CD4-positive, alpha-beta T cell (primary cell): Measurements from ENCODE around the gene RERE. TPM values are rescaled to one million over a fixed set of nuclear protein-coding genes. Genes with fewer than 3 reads are reported as not detected.

Experiments used
- ATAC-seq: fragments of 200-7000 bp; cut with Tn5 transposase; one replicate; pipeline ENCODE4 v1.10.0; 2022; ENCODE audit warnings: mild to moderate bottlenecking; ENCODE audit not compliant: poor library complexity
- CTCF ChIA-PET: fragments of 350-600 bp; sonication (Branson Sonifier 250); formaldehyde crosslinking; loops from one replicate; lab custom pipeline; 2021; ENCODE audit warnings: antibody characterized with exemption, inconsistent platforms; lab: Charles Lee
- POLR2A ChIA-PET: fragments of 350-600 bp; sonication (Branson Sonifier 250); formaldehyde crosslinking; loops from one replicate; lab custom pipeline; 2021; ENCODE audit warnings: antibody characterized with exemption, inconsistent platforms; lab: Charles Lee
- DNase-seq, 14 experiments: peaks; one replicate each; pipeline ENCODE4 v3.0.0-alpha.2; 2013 to 2020; ENCODE audit warnings: mixed read lengths in 2 of 14
- H3K27ac ChIP-seq, 2 donors: one replicate each; pipeline versions ENCODE4 v1.5.1 to v1.7.0; 2013; ENCODE audit warnings: low read length in 2 of 2, low read depth in 1 of 2, mild to moderate bottlenecking in 1 of 2
- H3K27me3 ChIP-seq, 2 experiments: 1 replicate in 1 of 2; 2 replicates in 1 of 2; pipeline versions ENCODE4 v1.6.1 to v1.7.0; 2013; ENCODE audit warnings: low read length in 2 of 2, control low read depth in 1 of 2, mild to moderate bottlenecking in 1 of 2, moderate library complexity in 1 of 2; ENCODE audit not compliant: insufficient read depth in 2 of 2, control insufficient read depth in 1 of 2
- H3K36me3 ChIP-seq: one replicate; pipeline ENCODE4 v1.6.1; 2013; ENCODE audit warnings: low read length, control low read depth; ENCODE audit not compliant: insufficient read depth
- H3K4me1 ChIP-seq: one replicate; pipeline ENCODE4 v1.6.1; 2013; ENCODE audit warnings: low read length, control low read depth; ENCODE audit not compliant: insufficient read depth
- H3K4me3 ChIP-seq: one replicate; pipeline ENCODE4 v1.5.1; 2013; ENCODE audit warnings: mild to moderate bottlenecking, low read length, moderate library complexity
- H3K9me3 ChIP-seq, 2 experiments: 1 replicate in 1 of 2; 2 replicates in 1 of 2; pipeline versions ENCODE4 v1.6.1 to v1.7.0; 2013; ENCODE audit warnings: low read length in 2 of 2, mild to moderate bottlenecking in 2 of 2, control low read depth in 1 of 2, moderate library complexity in 1 of 2; ENCODE audit not compliant: control insufficient read depth in 1 of 2, insufficient read depth in 1 of 2
- H3K27ac Mint-ChIP-seq: one replicate; pipeline ENCODE4 v1.8.0; 2020; ENCODE audit warnings: mixed read lengths
- H3K27me3 Mint-ChIP-seq: one replicate; pipeline ENCODE4 v1.8.0; 2021; ENCODE audit warnings: mixed read lengths
- H3K36me3 Mint-ChIP-seq: one replicate; pipeline ENCODE4 v1.8.0; 2021; ENCODE audit warnings: low read depth, mixed read lengths
- H3K4me1 Mint-ChIP-seq: one replicate; pipeline ENCODE4 v1.8.0; 2021; ENCODE audit warnings: low read depth, mixed read lengths
- H3K4me3 Mint-ChIP-seq: one replicate; pipeline ENCODE4 v1.8.0; 2020; ENCODE audit warnings: mild to moderate bottlenecking, mixed read lengths
- H3K9me3 Mint-ChIP-seq: one replicate; pipeline ENCODE4 v1.8.0; 2020; ENCODE audit warnings: mixed read lengths
- intact Hi-C, 2 experiments: fragments of 100-400 bp; cut with DNase I in 1 of 2; cut with micrococcal nuclease in 1 of 2; formaldehyde crosslinking; loops; one replicate each; pipeline versions ENCODE4 v1.15.1 to v1.9.0; 2023 to 2025; cut with DNase I, micrococcal nuclease
- total RNA-seq, 174 experiments: library from RNA in 2 of 174; stranded (reverse) in 2 of 174; gene quantifications; one replicate each; pipeline ENCODE4 v1.2.3 and lab custom pipeline; 2021 to 2026
- TF ChIP-seq, protein P1 (sequence below): fragments of 200-600 bp; IDR thresholded peaks from one replicate; pipeline ENCODE4 v1.8.0; 2022; ENCODE audit warnings: antibody characterized with exemption, mild to moderate bottlenecking

RERE gene
- total RNA-seq, 2 experiments from 2014 or later = 78.4 to 84.0 TPM

GRCh38 chr1:8351693-8352470 is 465.6 kb downstream of the RERE start:
- peaks cover 42% of the 10 kb centered on the region for H3K36me3 Mint-ChIP-seq
- intact Hi-C loops = no loop called here
- Histone ChIP-seq H3K36me3 (peaks cover 37% of the 10 kb centered on the region), H3K27me3 (no peaks in the 10 kb centered on the region), H3K4me3 (no peak overlapping the region), H3K27ac (no peak overlapping the region), H3K4me1 (peaks cover 6% of the 10 kb centered on the region), H3K9me3 (no peaks in the 10 kb centered on the region)
- TF ChIP-seq, protein P1, sequence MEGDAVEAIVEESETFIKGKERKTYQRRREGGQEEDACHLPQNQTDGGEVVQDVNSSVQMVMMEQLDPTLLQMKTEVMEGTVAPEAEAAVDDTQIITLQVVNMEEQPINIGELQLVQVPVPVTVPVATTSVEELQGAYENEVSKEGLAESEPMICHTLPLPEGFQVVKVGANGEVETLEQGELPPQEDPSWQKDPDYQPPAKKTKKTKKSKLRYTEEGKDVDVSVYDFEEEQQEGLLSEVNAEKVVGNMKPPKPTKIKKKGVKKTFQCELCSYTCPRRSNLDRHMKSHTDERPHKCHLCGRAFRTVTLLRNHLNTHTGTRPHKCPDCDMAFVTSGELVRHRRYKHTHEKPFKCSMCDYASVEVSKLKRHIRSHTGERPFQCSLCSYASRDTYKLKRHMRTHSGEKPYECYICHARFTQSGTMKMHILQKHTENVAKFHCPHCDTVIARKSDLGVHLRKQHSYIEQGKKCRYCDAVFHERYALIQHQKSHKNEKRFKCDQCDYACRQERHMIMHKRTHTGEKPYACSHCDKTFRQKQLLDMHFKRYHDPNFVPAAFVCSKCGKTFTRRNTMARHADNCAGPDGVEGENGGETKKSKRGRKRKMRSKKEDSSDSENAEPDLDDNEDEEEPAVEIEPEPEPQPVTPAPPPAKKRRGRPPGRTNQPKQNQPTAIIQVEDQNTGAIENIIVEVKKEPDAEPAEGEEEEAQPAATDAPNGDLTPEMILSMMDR = peak; percentile 4
- H3K9me3 Mint-ChIP-seq = no peaks in the 10 kb centered on the region
- peak overlapping the region; percentile 37 for H3K27ac Mint-ChIP-seq
- ChIA-PET POLR2A (interaction anchor here (3.7 kb wide), 1 partner anchor 337 kb away, joined by 11 read pairs; no protein-coding TSS in a partner anchor), CTCF (interaction anchor here (0.7 to 4.8 kb wide), 2 partner anchors 336 to 377 kb away, joined by 3 to 31 read pairs; no protein-coding TSS in a partner anchor)
- no peaks in the 10 kb centered on the region for H3K27me3 Mint-ChIP-seq
- no peak overlapping the region for H3K4me3 Mint-ChIP-seq
- DNase-seq (peak in 3 of 14 experiments; percentile 9 to 37 (median 27)), ATAC-seq (no peak)
- H3K4me1 Mint-ChIP-seq = peaks cover 5% of the 10 kb centered on the region

- no peak overlapping the region for H3K4me3 ChIP-seq
- TF ChIP-seq, protein P1 = no peak
- no peak overlapping the region for H3K4me3 Mint-ChIP-seq
- CTCF ChIA-PET = interaction anchor here (0.7 to 4.8 kb wide), 3 partner anchors 335 to 376 kb away, joined by 3 to 31 read pairs (median 3); no protein-coding TSS in a partner anchor
- POLR2A ChIA-PET = interaction anchor here (3.7 kb wide), 1 partner anchor 336 kb away, joined by 11 read pairs; no protein-coding TSS in a partner anchor
- DNase-seq (peak in 1 of 14 experiments; percentile 22), ATAC-seq (no peak)
- no peaks in the 10 kb centered on the region for H3K9me3 Mint-ChIP-seq
- H3K36me3 ChIP-seq = peaks cover 29% of the 10 kb centered on the region
- H3K4me1 ChIP-seq = peaks cover 6% of the 10 kb centered on the region
- H3K36me3 Mint-ChIP-seq = peaks cover 34% of the 10 kb centered on the region
- H3K27me3 ChIP-seq = no peaks in the 10 kb centered on the region
- H3K9me3 ChIP-seq = no peaks in the 10 kb centered on the region
- no peak overlapping the region for H3K27ac ChIP-seq
- no peaks in the 10 kb centered on the region for H3K27me3 Mint-ChIP-seq
- intact Hi-C loops = no loop called here
- peaks cover 5% of the 10 kb centered on the region for H3K4me1 Mint-ChIP-seq
- H3K27ac Mint-ChIP-seq = peak overlapping the region; percentile 61
Measured at GRCh38 chr1:8350914-8351684, 466.3 kb downstream of the RERE start.

DNA sequence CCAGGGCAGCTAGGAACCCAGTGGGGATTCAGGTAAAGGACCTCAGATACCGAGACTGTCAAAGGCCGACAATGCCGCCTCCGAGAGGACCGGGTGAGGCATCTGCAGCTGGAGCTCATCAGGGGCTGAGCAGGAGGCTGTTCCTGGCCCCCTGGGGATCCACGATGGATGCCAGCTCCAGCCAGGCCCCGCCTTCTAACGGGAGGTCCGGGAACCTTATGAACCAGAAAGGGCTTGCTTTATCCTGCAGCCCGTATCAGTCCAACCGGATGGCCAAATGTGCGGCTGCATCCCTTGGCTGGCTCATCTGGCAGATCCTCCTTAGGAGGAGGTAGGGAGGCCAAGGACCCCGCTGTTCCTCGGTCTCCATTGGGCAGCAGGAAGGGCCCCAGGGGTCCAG is 467.5 kb downstream of the RERE start:
- TF ChIP-seq, protein P1 = no peak
- Mint-ChIP-seq H3K27me3 (no peaks in the 10 kb centered on the region), H3K27ac (no peak overlapping the region), H3K4me3 (no peak overlapping the region), H3K9me3 (no peaks in the 10 kb centered on the region), H3K4me1 (peaks cover 5% of the 10 kb centered on the region), H3K36me3 (peaks cover 23% of the 10 kb centered on the region)
- Histone ChIP-seq H3K4me3 (no peak overlapping the region), H3K9me3 (no peaks in the 10 kb centered on the region), H3K27ac (no peak overlapping the region), H3K4me1 (peaks cover 6% of the 10 kb centered on the region), H3K27me3 (no peaks in the 10 kb centered on the region), H3K36me3 (peaks cover 17% of the 10 kb centered on the region)
- POLR2A ChIA-PET = interaction anchor here (0.6 to 3.7 kb wide), 3 partner anchors 335 to 507 kb away, joined by 3 to 11 read pairs (median 3); no protein-coding TSS in a partner anchor
- intact Hi-C loops = loop anchor here (1.0 to 2.0 kb wide), 4 partner anchors 35 to 368 kb away; no protein-coding TSS in a partner anchor
- CTCF ChIA-PET = interaction anchor here (4.8 kb wide), 1 partner anchor 334 kb away, joined by 31 read pairs; no protein-coding TSS in a partner anchor
- no peak for ATAC-seq
- DNase-seq = peak in 1 of 14 experiments; percentile 27
